ENCODE data around the gene UQCR10. TPM values are rescaled to one million over a fixed set of nuclear protein-coding genes. Genes with fewer than 3 reads are reported as not detected.

The UQCR10 gene
- total and polyA plus RNA-seq, 2 experiments from 2014 or later: 78.0 to 535 TPM

- H3K9me2 ChIP-seq (ENCODE audit: insufficient read depth): no peaks in the 10 kb centered on the region
- no peak overlapping the region for H3K27ac Mint-ChIP-seq
- H3K36me3 Mint-ChIP-seq (ENCODE audit: low read depth): no peaks in the 10 kb centered on the region
- no peak overlapping the region for H2AFZ ChIP-seq
- peaks cover 18% of the 10 kb centered on the region for H3K27me3 Mint-ChIP-seq (ENCODE audit: insufficient read depth, low read depth, poor library complexity)
- ATAC-seq (no peak), DNase-seq (ENCODE audit: low spot score) (no peak)
- no peaks in the 10 kb centered on the region; the same call in 1 of the 2 replicates for H3F3A ChIP-seq (replicated peaks; ENCODE audit: low read depth)
- no peaks in the 10 kb centered on the region for H3K9me3 Mint-ChIP-seq
- TF ChIP-seq ZNF114 (CRISPR knock-in tag; IDR thresholded peaks at IDR 0.05): no peak
- no peak for TF ChIP-seq CTCF (conservative IDR thresholded peaks at IDR 0.05; ENCODE audit: low read depth in 2 of 2)
- TF ChIP-seq CREB1 (CRISPR knock-in tag; IDR thresholded peaks at IDR 0.05; ENCODE audit: low read depth): no peak
- no peak for TF ChIP-seq EZH2phosphoT487 (IDR thresholded peaks at IDR 0.05; ENCODE audit: unreplicated experiment)
- TF ChIP-seq REST (IDR thresholded peaks at IDR 0.05; ENCODE audit: unreplicated experiment): no peak
- no peak for TF ChIP-seq ETS1 (IDR thresholded peaks at IDR 0.05)
- no peak for TF ChIP-seq STAT1 (IDR thresholded peaks at IDR 0.05; ENCODE audit: unreplicated experiment)
- H3K27me3 ChIP-seq (ENCODE audit: insufficient read depth): peaks cover 15% of the 10 kb centered on the region
- peaks cover 9% of the 10 kb centered on the region; the same call in 2 of the 3 replicates for H3K4me1 Mint-ChIP-seq
- H3K4me2 ChIP-seq: no peak overlapping the region
- no peaks in the 10 kb centered on the region for H3K36me3 ChIP-seq (ENCODE audit: insufficient read depth)
- no peak overlapping the region for H3K4me3 ChIP-seq
- H3K4me1 ChIP-seq (ENCODE audit: insufficient read depth): no peaks in the 10 kb centered on the region; the same call in 1 of the 2 replicates
- no peaks in the 10 kb centered on the region for H3K79me2 ChIP-seq (replicated peaks; ENCODE audit: insufficient read depth)
- H3K4me3 Mint-ChIP-seq: no peak overlapping the region
- no peak overlapping the region for H3K27ac ChIP-seq (ENCODE audit: low read depth)
- no peaks in the 10 kb centered on the region for H4K20me1 ChIP-seq (replicated peaks; ENCODE audit: insufficient read depth)
Measured at GRCh38 chr22:29726106-29726505, 41.1 kb upstream of the UQCR10 start.

- no peaks in the 10 kb centered on the region for H3K79me2 ChIP-seq (replicated peaks; ENCODE audit: insufficient read depth)
- no peaks in the 10 kb centered on the region; the same call in 1 of the 2 replicates for H3K4me1 ChIP-seq (ENCODE audit: insufficient read depth)
- H3K9me2 ChIP-seq (ENCODE audit: insufficient read depth): no peaks in the 10 kb centered on the region
- H3K36me3 ChIP-seq (ENCODE audit: insufficient read depth): no peaks in the 10 kb centered on the region
- no peaks in the 10 kb centered on the region; the same call in 1 of the 2 replicates for H3F3A ChIP-seq (replicated peaks; ENCODE audit: low read depth)
- H3K27me3 Mint-ChIP-seq (ENCODE audit: insufficient read depth, low read depth, poor library complexity): peaks cover 13% of the 10 kb centered on the region
- H3K4me3 ChIP-seq: no peak overlapping the region
- H3K9me3 Mint-ChIP-seq: no peaks in the 10 kb centered on the region
- ATAC-seq: no peak
- H2AFZ ChIP-seq: no peak overlapping the region
- peaks cover 10% of the 10 kb centered on the region for H3K27me3 ChIP-seq (ENCODE audit: insufficient read depth)
- no peak overlapping the region for H3K4me3 Mint-ChIP-seq
- no peak overlapping the region for H3K27ac Mint-ChIP-seq
- no peaks in the 10 kb centered on the region for H3K36me3 Mint-ChIP-seq (ENCODE audit: low read depth)
- H3K4me2 ChIP-seq: no peak overlapping the region
- no peaks in the 10 kb centered on the region for H4K20me1 ChIP-seq (replicated peaks; ENCODE audit: insufficient read depth)
- no peak overlapping the region for H3K27ac ChIP-seq (ENCODE audit: low read depth)
- no peak for DNase-seq (ENCODE audit: low spot score)
- peaks cover 5% of the 10 kb centered on the region; the same call in 2 of the 3 replicates for H3K4me1 Mint-ChIP-seq
- TF ChIP-seq NANOG (IDR thresholded peaks at IDR 0.05; ENCODE audit: borderline replicate concordance) (no peak), ZNF331 (CRISPR knock-in tag; IDR thresholded peaks at IDR 0.05; ENCODE audit: low read depth) (no peak), EZH2phosphoT487 (IDR thresholded peaks at IDR 0.05; ENCODE audit: unreplicated experiment) (no peak), JUNB (IDR thresholded peaks at IDR 0.05; ENCODE audit: unreplicated experiment) (no peak), ETS1 (IDR thresholded peaks at IDR 0.05) (no peak), CTCF (conservative IDR thresholded peaks at IDR 0.05; ENCODE audit: low read depth in 2 of 2) (no peak), CREB1 (CRISPR knock-in tag; IDR thresholded peaks at IDR 0.05; ENCODE audit: low read depth) (no peak), ZNF114 (CRISPR knock-in tag; IDR thresholded peaks at IDR 0.05) (no peak), EZH2 (IDR thresholded peaks at IDR 0.05; ENCODE audit: low read depth, unreplicated experiment) (no peak), STAT1 (IDR thresholded peaks at IDR 0.05; ENCODE audit: unreplicated experiment) (no peak)
Measured at GRCh38 chr22:29726512-29727130, 40.5 kb upstream of the UQCR10 start.
